Stimulated activated naive CD4-positive, alpha-beta T cell treated with Interleukin-2 at 50 U/mL for 16 hours (primary cell): ENCODE results near the gene SNTG2.

Experiments
- DNase-seq: peaks from one replicate; lab custom pipeline; 2025; lab: John Stamatoyannopoulos, UW

Gene SNTG2

DNA sequence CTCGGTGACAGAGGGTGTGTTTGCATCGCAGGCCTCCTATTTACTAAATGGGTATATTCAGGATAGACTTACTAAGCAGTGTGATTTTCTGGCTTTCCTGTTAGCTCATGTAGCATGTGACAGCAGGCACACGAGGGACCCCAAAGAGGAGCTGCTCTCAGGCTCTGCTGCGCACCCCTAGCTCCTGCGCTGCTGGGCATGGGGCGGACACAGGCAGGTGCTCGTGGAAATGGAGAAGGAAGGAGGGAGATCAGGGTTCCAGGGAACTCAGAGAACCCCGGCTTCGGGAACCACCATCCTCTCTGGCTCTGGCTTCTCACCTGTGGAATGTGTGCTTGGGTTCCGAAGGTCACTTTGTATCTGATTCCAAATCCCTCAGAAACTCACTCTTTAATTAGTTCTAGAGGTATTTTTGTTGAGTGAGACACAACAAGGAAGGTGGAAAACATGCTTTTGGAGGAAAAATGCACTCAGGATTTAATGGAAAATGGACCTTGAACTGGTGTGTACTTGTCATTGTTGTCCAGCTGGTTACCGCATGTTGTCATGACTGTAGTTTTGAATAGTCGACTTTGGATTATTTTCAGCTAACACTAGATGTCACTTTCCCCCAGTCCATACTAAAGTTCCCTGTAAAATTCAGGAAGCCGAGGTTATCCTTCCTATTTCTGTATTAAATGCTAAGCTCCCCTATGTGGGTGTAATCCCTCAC is 3.5 kb downstream of the SNTG2 start:
- no peak for DNase-seq

DNA sequence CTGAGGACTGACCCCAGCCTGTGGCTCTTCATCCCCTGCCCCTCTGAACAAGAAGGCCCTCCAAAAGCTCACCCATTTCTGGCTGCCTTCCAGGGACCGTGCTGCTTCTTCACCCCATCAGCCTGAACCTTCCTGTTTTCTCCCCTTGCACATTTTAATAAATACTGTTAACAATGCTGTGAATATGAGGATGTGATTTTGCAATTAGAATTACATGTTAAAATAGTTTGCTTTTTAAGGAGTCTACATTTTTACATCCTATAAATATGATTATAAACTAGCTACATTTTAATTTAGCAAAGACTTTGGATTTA is 4.0 kb downstream of the SNTG2 start:
- no peak for DNase-seq

DNA sequence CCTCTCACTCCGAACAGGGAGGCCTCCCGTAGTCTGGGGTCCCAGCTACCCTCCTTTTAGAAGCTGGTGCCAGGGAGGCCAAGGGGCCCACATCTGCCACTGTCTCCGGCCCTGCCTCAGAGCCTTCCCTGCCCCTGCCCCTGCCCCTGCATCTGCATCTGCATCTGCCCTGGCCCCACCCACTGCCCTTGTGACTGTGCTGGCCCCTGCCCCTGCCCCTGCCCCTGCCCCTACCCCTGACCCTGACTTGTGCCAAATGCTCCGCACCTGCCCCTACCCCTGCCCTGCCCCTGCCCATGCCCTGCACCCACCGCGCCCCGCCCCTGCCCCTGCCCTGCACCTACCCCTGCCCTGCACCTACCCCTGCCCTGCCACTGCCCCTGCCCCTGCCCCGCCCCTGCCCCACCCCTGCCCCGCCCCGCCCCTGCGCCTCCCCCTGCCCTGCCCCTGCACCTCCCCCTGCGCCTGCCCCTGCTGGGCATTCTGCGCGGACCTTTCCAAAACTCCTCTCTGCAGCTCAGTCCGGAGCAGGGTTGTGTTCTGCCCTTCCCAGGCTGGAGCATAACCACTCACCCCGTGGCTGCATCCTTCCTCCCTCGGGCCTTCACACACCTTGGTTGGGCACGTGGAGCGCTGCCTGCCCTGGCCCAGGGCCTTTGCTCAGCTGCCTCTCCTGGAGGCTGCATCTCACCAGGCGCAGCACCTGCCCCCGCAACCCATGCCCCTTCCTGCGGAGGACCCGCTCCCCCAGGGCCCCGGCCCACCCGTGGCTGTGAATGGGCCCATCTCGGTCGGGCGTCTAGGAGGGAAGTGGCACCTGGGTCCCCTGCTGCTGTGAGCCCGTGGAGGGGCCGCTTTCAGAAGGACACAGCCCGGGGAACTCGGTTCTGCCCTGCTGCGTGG is 5.4 kb downstream of the SNTG2 start:
- no peak for DNase-seq

DNA sequence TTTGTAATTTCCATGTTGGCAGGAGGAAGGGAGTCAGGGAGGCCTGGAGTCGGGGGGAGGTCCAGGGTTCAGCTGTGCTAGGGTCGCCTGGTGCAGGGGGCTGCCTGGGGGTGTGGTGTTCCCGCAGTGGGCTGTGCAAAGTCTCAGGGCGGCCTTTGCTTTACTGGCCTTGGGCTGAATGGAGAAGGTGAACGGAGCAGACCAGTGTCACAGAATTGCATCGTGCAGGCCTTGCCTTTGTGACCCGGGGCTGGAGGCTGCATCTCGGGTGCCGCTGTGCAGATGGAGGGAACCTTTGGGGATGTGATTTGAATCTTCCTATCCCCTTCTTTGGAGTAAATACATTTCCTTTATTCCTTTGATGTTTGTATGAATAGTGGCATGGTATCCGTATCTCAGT is 8.8 kb downstream of the SNTG2 start:
- DNase-seq = no peak

DNA sequence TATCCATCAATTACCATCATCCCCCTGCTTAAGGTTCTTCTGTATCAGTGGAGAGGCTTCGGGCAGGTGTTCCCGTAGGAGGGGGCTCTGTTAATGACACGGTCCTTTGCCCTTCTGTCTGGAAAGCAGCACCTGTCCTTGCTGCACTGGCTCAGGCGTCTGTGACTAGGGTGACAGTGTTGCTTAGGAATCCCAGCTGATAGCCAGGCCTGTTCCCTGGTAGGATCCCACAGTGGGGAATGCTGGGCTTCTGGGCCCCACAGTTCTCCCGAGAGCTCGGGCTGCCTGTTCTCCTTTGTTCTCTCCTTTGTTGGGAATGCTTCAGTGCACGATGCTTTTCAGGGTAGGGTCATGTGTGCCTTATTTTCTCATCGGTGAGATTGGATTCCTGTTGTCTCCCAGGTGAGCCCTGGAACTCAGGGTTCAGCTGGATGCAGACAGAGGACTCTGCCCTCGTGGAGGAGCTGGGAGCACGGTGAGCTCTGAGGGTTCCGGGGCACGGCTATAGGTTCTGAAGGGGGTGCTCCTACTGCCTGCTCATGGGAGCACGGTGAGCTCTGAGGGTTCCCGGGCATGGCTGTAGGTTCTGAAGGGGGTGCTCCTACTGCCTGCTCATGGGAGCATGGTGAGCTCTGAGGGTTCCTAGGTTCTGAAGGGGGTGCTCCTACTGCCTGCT is 9.6 kb downstream of the SNTG2 start:
- no peak for DNase-seq

DNA sequence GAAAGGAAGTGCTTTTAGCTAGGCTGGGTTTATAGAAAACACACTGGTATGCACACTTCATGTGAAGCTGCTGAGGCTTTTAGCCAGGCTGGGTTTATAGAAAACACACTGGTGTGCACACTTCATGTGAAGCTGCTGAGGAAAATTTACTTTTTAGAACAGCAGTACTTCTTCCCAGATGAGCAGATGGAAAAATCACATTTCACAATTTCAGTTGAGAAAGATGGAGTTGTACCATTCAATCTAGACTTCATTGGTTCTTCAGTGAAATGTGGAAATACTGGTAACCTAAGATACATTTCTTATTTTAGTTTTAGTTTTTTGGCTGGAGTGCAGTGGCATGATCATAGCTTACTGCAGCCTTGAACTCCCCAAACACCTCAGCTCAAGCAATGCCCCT is 11.1 kb downstream of the SNTG2 start:
- DNase-seq = no peak

DNA sequence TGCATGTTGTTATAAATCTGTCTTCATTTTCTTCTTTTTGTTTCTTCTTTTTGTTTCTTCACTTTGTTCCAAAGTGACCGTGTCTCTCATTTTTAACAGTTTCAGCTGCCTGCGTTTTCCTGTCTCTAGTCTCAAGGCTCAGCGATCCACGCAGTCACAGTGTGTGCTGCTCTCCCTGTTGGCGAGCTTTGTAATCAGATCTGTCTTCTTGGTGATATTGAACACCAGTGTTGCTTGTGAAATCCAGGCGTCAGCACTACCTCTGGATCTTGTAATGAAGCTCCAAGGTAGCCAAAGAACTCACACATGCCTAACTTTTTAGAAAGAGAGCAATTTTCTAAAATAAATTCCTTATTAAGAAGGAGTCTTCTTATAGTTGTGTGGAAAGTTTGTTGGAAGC is 13.2 kb downstream of the SNTG2 start:
- DNase-seq = no peak

DNA sequence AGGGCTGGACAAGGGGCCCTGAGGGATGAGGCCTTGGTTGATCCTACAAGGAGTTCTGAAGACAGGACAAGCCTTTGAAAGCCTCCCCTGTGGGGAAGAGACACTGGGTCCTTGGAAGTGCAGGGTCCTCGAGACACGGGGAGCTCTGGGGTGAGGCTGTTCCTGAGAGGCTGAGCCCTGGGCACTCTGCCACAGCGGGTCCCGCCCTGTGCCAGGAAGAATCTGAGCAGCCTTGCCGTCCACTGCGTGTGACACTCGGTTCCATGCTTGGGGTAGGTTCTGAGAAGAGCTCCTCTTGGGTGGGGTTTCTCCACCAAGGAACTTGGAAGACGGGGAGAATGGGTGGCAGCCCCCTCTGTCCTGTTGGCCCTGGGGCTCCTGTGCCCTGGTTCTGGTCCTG is 13.9 kb downstream of the SNTG2 start:
- no peak for DNase-seq

DNA sequence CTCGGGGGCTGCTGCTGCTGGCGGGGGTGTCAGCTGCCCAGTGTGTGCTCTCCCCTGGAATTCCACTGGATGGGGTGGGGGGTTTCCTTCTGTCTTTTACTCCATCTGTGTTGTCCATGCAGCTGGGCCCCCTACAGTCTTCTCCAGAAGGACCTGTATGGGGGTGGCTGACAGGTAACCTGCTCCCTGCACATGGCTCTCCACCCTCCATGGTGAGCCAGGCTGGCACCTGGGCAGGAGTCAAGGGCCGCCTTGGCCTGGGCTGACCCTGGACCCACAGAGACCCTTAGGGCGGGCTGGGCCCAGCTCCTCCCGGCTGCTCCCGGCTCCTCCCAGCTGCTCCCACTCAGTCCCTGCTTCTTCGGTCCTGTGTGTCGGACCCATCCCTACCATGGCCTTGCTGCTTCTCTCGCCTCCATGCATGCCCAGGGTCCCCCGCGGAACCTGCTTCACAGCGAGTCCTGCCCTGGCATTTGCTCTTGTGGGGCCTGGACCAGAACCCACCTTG is 15.0 kb downstream of the SNTG2 start:
- no peak for DNase-seq

DNA sequence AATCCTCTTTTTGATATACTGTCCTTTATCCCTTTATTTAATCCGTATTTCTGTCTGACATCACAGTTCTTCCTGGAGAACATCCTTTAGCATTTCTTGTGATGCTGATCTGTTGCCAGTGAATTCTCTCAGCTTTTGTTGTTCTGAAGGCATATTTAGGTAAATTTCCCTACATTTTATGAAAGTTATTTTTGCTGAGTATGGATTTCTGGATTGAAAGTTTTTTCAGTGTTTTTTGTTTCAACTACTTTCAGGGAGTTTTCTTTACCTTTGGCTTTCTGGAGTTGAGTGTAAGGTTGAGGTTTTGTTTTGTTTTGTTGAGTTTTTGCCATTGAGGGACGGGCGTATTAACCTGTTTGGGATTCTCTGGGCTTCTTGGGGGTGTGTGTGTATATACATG is 22.5 kb downstream of the SNTG2 start:
- no peak for DNase-seq

DNA sequence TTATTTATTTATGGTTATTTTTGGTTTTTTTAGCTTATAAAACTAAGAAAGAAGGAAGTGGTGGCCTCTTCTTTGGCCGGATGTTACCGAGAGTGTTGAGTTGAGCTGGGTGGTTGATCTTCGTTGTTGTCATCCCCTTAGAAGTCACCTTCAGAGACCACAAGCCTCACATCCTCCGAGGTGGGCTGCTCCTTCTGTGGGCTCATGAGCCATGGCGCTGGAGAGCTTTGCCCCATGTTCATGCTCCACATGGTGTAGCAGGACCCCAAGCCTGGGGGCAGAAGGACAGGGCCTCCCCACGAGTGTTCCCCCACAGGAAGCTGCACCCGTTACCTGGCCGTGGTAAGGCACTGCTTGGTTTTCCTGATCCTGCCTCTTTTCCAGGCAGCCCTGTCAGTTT is 23.4 kb downstream of the SNTG2 start:
- no peak for DNase-seq

DNA sequence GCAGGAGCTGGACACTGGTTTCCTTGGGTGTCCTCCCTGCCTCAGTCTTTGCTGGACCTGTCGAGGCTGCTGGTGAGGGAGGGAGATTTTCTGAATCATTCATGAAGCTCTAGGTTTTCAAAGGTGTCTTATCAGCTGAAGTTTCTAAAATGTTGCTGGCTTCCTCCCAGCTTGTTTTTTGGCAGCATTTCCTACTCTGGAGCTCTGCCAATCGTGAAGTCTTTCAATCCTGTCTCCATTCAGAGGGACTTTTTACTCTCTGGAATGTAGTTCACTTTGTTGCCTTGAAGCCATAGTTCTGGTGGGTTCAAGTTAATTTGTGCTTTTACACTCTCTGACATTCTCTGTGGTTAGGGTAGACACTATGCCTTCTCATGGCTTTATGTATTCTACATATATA is 23.9 kb downstream of the SNTG2 start:
- no peak for DNase-seq

DNA sequence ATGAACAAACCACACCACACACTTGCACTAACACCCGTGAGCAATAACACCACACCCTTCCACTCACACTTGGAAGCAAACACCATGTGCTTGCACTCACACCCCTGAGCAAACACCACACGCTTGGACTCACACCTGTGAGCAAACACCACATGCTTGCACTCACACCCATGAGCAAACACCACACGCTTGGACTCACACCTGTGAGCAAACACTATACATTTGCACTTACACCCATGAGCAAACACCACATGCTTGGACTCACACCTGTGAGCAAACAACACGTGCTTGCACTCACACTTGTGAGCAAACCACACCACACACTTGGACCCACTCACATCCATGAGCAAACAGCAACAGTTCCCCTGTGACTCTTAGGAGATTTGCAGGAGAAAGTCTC is 24.4 kb downstream of the SNTG2 start:
- no peak for DNase-seq

DNA sequence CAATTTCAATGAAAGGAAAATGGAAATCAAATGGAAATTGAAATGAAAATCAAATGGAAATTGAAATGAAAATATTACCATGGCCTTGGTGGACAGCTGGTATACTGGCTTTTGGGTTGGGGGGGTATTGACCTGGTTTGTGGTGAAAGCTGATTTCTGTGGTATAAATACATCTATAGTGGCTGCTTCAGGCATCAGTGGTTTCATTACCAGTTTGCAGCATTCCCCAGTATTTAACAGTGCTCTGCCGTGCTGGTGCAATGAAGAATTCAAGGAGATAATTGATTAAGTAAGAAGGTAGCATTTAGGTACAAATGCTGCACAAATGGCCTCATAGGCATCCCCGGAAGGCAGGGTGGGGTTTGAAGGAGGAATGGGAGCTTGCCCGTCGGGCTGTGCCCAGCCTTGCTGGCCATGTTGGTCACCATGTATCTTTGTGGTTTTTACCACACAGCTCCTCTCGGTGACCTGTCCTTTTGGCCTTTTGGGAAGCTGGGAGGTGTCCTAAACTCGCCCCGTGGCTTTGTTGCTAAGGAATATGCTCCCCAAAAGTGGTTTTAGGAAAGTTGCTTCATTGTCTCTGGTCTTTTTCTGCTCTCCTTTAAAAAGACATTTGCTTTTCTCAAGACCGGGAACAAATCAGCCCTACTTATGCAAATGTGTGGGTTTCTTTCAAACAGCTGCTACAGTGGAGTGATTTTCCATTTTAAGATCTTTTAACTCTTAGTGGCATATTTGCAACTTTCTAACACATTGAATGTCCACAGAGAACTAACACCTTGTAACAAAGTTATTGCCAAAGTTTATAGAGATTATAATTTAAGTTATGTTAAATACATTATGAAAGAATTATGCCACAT is 28.6 kb downstream of the SNTG2 start:
- no peak for DNase-seq

DNA sequence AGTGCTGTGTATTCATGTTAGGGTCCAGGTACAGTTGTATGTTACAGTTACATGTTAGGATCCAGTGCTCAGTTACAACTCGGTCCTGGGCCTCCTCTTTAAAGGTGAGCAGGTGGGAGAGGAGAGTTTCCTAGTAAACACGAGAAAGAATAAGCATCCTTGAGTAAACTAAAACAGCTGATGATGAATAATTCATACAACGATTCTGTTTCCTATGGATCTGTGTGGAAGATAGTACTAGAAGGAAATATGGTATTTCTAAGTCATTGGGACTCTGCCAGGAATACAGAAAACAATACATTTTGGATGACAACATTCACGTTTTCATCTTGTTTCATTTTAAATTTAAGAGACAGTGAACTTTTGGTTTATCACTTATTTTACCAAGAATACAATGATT is 29.5 kb downstream of the SNTG2 start:
- no peak for DNase-seq

DNA sequence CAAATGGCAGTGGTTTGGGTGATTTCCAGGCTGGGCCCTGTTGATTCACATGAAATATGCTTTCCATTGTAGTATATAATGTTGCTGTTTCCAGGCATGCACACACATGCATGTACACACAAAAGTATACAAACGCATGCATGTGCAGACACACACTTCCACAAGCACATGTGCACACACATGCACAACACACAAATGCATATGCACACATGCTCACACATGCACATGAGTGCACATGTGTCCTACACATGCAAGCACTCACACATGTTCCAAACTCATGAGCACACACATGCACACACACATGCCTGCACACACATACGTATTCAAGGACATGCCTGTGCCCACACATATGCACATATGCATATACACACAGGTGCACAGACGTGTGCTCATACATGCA is 30.6 kb downstream of the SNTG2 start:
- no peak for DNase-seq

DNA sequence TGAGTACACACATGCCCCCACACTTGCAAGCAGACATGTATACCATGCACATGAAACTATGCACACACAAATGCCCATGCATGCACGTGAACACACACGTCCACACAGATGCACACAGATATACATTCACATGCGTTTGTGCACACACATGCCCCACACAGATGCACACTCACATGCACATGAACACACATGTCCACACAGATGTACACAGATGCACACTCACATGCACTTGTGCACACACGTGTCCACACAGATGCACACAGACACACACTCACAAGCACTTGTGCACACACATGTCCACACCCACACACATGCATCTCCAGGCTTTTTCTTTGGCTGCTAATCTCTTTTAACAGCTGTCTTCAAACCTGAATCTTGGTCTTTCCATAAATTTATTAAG is 31.1 kb downstream of the SNTG2 start:
- DNase-seq = no peak

DNA sequence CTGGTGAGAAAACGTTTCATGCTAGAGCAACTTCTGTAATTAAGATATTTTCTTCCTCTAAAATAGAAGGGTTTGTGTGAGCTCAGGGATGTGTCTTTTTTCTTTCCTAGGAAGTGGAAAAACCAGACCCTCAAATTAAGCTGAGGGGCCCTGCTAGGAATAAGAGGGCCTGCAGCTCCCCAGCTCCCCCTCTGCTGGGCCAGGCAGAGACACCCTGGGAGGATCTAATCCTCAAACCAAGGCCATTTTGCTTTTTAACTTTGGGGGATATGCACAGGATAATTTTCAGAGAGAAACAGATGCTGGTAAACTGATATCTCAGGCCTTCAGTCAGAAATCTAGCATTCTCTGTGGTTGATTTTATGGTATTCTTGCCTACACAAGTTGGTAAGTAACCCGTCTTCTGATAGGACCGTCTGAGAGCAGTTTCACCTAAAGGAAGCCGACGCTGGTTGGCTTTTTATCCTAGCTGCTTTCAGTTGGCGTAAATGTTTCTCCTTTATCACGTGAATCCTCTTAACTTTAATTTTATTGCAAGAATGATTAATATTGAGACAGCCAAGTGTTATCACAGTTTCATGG is 34.8 kb downstream of the SNTG2 start:
- DNase-seq = no peak

DNA sequence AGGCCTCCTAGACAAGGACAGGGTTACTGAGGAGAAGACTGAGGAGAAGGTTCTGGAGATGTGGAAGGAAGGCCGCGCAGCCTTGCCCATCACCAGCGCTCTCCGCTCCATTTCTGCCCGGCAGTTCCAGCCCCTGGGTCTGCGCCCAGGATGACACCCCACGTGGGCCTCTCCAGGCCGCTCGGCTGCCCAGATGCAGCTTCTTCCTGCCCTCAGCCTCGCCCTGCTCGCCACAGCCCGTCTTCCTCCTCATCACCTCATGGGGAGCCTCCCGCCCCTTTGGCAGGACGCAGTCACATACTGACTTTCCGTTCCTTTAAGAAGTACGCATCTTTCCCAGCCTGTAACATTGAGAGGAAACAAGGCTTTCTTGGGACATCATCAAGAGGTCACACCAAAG is 37.1 kb downstream of the SNTG2 start:
- no peak for DNase-seq

DNA sequence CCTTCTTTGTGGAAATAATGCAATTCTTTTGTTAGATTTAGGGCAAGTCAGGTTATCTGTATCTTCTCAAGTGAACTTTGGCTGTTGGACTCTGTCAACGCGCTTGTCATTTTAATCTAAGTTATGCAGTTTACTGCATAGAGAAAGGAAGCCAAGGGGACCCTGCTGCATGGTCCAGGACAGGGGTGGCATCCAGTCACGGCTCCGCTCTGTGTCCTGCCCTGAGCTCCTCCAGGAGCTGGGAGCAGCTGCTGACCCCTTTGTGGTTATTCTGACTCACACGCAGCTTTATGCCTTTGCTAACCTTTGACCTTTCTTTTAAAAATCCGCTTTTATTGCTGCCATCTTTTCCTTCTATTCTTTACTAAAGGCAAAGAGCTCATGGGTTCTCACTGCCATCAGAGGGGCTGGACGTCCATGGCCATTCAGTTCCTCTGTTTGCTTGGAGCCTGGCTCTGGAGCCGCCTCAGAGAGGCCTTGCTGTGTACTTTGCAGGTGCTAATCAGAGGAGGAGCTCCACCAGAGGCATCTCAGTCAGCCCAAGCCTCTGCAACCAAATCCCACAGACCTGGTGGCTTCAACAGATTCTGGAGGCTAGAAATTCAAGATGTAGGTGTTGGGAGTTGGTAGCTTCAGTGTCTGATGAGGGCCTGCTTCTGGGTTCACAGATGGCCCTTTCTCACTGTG is 39.3 kb downstream of the SNTG2 start:
- DNase-seq = no peak

DNA sequence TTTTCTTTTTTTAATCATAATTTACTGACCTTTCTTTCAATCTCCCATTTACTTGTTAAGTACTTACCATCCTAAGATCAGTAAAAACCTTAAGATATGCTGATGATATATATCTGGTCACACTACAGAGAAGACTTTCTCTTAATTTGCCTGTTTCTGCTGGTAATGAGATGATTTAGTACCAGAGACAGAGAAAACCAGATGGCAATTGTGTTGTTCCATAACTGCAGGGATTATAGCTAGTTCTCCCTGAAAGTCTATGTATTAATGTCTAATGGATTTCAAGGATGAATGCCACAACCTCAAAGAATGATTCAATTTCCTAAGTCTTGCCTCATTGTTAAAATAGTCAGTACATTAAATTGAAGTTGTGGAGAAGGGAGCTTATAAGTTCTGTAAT is 40.3 kb downstream of the SNTG2 start:
- no peak for DNase-seq
